ENCODE data around the gene ALOXE3. TPM values are rescaled to one million over a fixed set of nuclear protein-coding genes. Genes with fewer than 3 reads are reported as not detected.
"Not testable (repeated sequence)": the region's sequence is repeated elsewhere in the genome, so short reads cannot be mapped to it uniquely, and the experiment has no call there.

The ALOXE3 gene
- total RNA-seq, 1 donor from 2014 or later: not detected

- H3K27ac Mint-ChIP-seq (ENCODE audit: unreplicated experiment): no peak overlapping the region
- peaks cover 20% of the 10 kb centered on the region for H3K27me3 Mint-ChIP-seq (ENCODE audit: unreplicated experiment)
- no peak overlapping the region for H3K4me3 Mint-ChIP-seq (ENCODE audit: unreplicated experiment)
- H3K9me3 Mint-ChIP-seq (ENCODE audit: unreplicated experiment): no peaks in the 10 kb centered on the region
- DNase-seq (ENCODE audit: low spot score): no peak
- TF ChIP-seq, protein P1, sequence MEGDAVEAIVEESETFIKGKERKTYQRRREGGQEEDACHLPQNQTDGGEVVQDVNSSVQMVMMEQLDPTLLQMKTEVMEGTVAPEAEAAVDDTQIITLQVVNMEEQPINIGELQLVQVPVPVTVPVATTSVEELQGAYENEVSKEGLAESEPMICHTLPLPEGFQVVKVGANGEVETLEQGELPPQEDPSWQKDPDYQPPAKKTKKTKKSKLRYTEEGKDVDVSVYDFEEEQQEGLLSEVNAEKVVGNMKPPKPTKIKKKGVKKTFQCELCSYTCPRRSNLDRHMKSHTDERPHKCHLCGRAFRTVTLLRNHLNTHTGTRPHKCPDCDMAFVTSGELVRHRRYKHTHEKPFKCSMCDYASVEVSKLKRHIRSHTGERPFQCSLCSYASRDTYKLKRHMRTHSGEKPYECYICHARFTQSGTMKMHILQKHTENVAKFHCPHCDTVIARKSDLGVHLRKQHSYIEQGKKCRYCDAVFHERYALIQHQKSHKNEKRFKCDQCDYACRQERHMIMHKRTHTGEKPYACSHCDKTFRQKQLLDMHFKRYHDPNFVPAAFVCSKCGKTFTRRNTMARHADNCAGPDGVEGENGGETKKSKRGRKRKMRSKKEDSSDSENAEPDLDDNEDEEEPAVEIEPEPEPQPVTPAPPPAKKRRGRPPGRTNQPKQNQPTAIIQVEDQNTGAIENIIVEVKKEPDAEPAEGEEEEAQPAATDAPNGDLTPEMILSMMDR (IDR thresholded peaks at IDR 0.05; ENCODE audit: unreplicated experiment): no peak
- H3K36me3 Mint-ChIP-seq (ENCODE audit: low read depth, unreplicated experiment): peaks cover 4% of the 10 kb centered on the region
- peaks cover 12% of the 10 kb centered on the region for H3K4me1 Mint-ChIP-seq (ENCODE audit: unreplicated experiment)
These were observed 9.2 kb downstream of the ALOXE3 start for GRCh38 chr17:8108972-8109660.

DNA sequence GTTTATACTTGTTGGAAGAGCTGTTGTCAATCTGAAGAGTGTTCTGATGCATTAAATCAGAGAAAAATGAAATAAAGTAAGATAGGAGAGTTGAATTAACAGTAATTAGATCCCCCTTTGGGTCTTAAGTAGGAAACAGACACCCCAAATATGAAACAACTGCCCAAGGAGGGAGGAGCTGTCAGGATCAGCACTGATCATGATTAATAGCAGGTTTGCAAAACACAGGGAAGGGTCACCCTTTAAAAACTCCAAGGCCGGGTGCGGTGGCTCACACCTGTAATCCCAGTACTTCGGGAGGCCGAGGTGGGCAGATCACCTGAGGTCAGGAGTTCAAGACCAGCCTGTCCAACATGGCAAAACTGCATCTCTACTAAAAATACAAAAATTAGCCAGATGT, 11.3 kb downstream of the ALOXE3 start:
- H3K27me3 Mint-ChIP-seq (ENCODE audit: unreplicated experiment): peaks cover 21% of the 10 kb centered on the region
- not testable (repeated sequence) for H3K36me3 Mint-ChIP-seq (ENCODE audit: low read depth, unreplicated experiment); H3K27ac Mint-ChIP-seq (ENCODE audit: unreplicated experiment); H3K9me3 Mint-ChIP-seq (ENCODE audit: unreplicated experiment); DNase-seq (ENCODE audit: low spot score); H3K4me3 Mint-ChIP-seq (ENCODE audit: unreplicated experiment)
- H3K4me1 Mint-ChIP-seq (ENCODE audit: unreplicated experiment): peaks cover 12% of the 10 kb centered on the region

- Mint-ChIP-seq H3K4me3 (ENCODE audit: unreplicated experiment) (no peak overlapping the region), H3K27ac (ENCODE audit: unreplicated experiment) (no peak overlapping the region), H3K36me3 (ENCODE audit: low read depth, unreplicated experiment) (peaks cover 4% of the 10 kb centered on the region), H3K27me3 (ENCODE audit: unreplicated experiment) (peaks cover 21% of the 10 kb centered on the region), H3K4me1 (ENCODE audit: unreplicated experiment) (peaks cover 11% of the 10 kb centered on the region), H3K9me3 (ENCODE audit: unreplicated experiment) (no peaks in the 10 kb centered on the region)
- TF ChIP-seq, protein P1 (IDR thresholded peaks at IDR 0.05; ENCODE audit: unreplicated experiment): no peak
- DNase-seq (ENCODE audit: low spot score): no peak
These were observed 12.3 kb downstream of the ALOXE3 start for GRCh38 chr17:8105957-8106398.

- Mint-ChIP-seq H3K4me1 (ENCODE audit: unreplicated experiment) (peaks cover 6% of the 10 kb centered on the region), H3K27ac (ENCODE audit: unreplicated experiment) (peak overlapping the region; percentile 3), H3K4me3 (ENCODE audit: unreplicated experiment) (no peak overlapping the region), H3K27me3 (ENCODE audit: unreplicated experiment) (peaks cover 17% of the 10 kb centered on the region), H3K36me3 (ENCODE audit: low read depth, unreplicated experiment) (peaks cover 4% of the 10 kb centered on the region), H3K9me3 (ENCODE audit: unreplicated experiment) (no peaks in the 10 kb centered on the region)
- DNase-seq (ENCODE audit: low spot score): no peak
- TF ChIP-seq, protein P1 (IDR thresholded peaks at IDR 0.05; ENCODE audit: unreplicated experiment): no peak
These were observed 13.4 kb downstream of the ALOXE3 start for GRCh38 chr17:8104911-8105310.

DNA sequence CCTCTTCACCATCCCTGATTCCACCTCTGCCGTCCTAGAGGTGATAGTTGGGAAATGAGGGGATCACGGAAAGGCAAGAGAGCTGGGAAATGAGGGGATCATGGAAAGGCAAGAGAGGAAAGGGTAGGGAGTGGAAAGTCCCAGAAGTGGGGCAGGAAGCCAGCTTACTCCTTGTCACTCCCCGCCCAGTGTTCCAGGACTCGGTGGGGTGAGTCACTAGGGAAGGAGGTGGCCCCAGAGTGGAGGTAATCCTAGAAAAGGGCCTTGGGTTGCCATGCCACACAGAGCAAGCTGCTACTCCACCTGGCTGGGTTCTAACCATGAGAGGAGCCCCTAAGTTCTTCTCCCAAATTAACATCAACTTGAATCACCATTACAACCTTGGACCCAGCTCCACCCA, 14.8 kb downstream of the ALOXE3 start:
- H3K4me1 Mint-ChIP-seq (ENCODE audit: unreplicated experiment): peaks cover 6% of the 10 kb centered on the region
- TF ChIP-seq, protein P1 (IDR thresholded peaks at IDR 0.05; ENCODE audit: unreplicated experiment): no peak
- no peak for DNase-seq (ENCODE audit: low spot score)
- no peak overlapping the region for H3K4me3 Mint-ChIP-seq (ENCODE audit: unreplicated experiment)
- no peaks in the 10 kb centered on the region for H3K9me3 Mint-ChIP-seq (ENCODE audit: unreplicated experiment)
- peaks cover 15% of the 10 kb centered on the region for H3K27me3 Mint-ChIP-seq (ENCODE audit: unreplicated experiment)
- peaks cover 4% of the 10 kb centered on the region for H3K36me3 Mint-ChIP-seq (ENCODE audit: low read depth, unreplicated experiment)
- H3K27ac Mint-ChIP-seq (ENCODE audit: unreplicated experiment): no peak overlapping the region
